Coronary artery (tissue), 2 donors: ENCODE measurements around the gene AVPR1B.

Source experiments
- DNase-seq: peaks from one replicate; pipeline ENCODE4 v3.0.0-alpha.2; 2017; ENCODE audit warnings: low spot score
- H3K27ac ChIP-seq, 2 donors: fragments of 200-600 bp; sonication (generic); one replicate each; pipeline ENCODE4 v1.5.1; 2016 to 2019
- H3K4me3 ChIP-seq: fragments of 200-600 bp; sonication (generic); 2 replicates; pipeline ENCODE4 v1.5.1; 2016; ENCODE audit warnings: mild to moderate bottlenecking, moderate library complexity
- TF ChIP-seq, protein P1 (sequence below): fragments of 200-600 bp; sonication (generic); IDR thresholded peaks from one replicate; pipeline ENCODE4 v1.5.1; 2019; ENCODE audit warnings: antibody characterized with exemption

Gene AVPR1B

DNA sequence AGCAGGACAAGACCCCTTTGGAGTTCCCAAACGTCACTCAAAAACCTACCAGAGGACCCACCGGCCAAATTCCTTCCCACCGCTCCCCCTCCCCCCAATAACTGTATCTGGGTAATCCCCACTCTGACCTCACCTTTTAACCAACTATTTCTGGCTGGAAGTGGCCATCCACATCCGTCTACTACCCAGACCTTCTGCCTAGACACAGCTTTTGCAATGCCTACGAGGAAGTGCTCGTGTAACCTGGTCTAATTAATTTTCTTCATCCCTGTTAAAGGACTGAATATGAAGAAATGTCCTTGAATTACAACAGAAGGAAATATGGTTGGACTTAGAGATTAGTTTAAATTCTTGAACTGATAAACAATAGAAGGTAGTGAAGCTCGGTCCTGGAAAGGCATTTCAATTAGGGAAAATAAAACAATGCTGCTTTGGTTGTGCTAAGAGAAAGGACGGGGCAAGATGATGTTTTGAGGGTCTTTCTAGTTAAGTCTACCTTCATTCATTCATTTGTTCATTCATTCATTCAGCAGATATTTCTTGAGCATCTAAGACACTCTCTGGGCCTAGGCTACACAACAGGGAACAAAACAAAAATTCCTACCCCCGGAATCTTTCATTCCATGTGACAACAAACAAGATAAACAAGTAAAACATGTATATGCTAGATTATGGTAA, 18.8 kb downstream of the AVPR1B start:
- TF ChIP-seq, protein P1, sequence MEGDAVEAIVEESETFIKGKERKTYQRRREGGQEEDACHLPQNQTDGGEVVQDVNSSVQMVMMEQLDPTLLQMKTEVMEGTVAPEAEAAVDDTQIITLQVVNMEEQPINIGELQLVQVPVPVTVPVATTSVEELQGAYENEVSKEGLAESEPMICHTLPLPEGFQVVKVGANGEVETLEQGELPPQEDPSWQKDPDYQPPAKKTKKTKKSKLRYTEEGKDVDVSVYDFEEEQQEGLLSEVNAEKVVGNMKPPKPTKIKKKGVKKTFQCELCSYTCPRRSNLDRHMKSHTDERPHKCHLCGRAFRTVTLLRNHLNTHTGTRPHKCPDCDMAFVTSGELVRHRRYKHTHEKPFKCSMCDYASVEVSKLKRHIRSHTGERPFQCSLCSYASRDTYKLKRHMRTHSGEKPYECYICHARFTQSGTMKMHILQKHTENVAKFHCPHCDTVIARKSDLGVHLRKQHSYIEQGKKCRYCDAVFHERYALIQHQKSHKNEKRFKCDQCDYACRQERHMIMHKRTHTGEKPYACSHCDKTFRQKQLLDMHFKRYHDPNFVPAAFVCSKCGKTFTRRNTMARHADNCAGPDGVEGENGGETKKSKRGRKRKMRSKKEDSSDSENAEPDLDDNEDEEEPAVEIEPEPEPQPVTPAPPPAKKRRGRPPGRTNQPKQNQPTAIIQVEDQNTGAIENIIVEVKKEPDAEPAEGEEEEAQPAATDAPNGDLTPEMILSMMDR = no peak
- Histone ChIP-seq H3K4me3 (no peak overlapping the region), H3K27ac (no peak overlapping the region)
- DNase-seq = no peak

DNA sequence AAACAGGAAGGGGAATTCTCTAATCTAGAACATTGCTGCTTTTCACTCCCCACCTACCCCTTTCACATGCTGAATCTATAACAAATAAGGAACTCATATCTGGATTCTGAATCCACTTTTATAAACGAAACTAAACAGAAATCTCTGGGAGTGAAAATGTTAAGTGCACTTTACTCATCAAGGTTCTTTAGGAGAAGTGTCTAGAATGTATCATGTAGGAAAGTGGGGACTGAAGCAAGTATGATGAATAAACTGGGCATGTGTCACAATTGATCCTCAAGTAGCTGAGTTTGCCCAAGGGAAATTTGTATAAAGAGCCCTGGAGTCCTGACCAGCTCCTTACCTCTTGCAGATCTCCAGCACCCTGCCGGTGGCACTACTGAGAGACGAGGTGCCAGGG, 19.8 kb downstream of the AVPR1B start:
- no peak overlapping the region for H3K27ac ChIP-seq
- no peak for DNase-seq
- TF ChIP-seq, protein P1 = no peak
- no peak overlapping the region for H3K4me3 ChIP-seq

DNA sequence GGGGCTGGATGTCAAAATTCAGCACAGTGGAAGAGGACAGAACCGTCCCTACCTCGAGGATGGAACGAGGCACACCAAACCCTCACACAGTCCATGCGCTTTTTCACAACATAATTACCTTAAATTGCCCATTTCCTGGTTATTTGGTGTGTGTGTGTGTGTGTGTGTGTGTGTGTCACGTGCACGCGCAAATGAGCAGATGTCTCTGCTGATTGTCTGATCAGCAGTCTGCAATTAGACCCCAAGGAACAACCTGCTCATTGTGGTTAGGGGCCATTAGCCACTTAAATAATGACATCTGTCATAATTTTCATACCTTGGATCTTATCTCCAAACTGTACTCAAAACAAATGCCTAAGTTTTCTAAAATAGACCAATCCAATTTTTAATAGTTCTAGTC, 23.2 kb downstream of the AVPR1B start:
- DNase-seq = no peak
- no peak overlapping the region for H3K4me3 ChIP-seq
- TF ChIP-seq, protein P1 = no peak
- H3K27ac ChIP-seq = no peak overlapping the region

DNA sequence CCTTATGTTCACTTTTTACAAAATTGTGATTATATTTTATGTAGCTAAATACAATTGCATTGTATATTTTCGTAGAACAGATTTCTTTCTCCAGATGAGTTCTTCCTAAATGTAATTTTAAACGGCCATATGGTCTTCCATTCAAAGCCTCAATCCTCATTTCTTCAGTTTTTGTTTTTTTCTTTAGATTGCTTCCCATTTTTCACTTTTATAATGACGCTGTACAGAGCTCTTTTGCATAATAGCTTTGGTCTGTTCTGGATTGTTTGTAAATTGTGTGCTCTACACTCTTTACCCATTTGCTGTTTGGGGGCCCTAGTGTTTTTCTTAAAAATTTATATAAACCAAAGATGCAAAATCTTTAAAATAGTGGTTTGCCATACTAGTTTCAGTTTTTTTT, 27.8 kb downstream of the AVPR1B start:
- no peak overlapping the region for H3K4me3 ChIP-seq
- DNase-seq = no peak
- TF ChIP-seq, protein P1 = no peak
- H3K27ac ChIP-seq = no peak overlapping the region

DNA sequence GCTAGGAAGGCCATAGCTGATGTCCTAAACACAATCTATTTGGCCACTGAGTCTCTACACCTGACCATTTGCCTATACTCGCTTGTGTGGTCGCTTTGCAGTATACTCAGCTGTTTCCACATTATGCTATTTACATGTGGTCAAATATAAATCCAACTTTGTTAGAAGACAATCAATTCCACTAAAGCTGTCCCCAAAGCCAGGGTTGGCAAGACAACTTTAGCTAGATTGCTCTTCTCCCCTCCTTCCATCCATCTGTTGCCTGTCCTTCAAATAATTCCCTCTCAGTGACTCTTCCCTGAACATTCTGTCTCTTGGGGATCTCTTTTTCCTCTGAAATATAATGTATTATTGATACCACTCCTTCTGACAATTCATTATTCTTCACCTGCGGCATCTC, 30.1 kb downstream of the AVPR1B start:
- DNase-seq = no peak
- Histone ChIP-seq H3K27ac (no peak overlapping the region), H3K4me3 (no peak overlapping the region)
- TF ChIP-seq, protein P1 = no peak

DNA sequence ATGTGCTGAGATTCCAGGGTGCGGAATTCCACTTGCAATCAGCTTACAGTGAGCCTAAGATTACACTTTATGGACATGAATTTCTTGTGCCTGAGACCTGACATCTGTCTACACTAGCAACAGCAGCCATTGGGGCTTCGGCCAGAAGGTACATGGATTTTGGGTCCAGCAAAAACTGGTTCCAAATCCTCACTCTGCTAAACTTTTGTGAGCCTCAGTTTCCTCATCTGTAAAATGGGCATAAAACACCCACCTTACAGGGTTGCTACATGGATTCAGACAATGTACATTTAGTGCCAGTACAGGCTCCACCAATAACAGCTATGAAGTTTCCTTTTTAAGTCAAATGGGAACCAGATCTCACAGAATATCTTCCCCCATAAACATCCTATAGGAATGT, 33.4 kb downstream of the AVPR1B start:
- TF ChIP-seq, protein P1 = no peak
- Histone ChIP-seq H3K27ac (no peak overlapping the region), H3K4me3 (no peak overlapping the region)
- DNase-seq = no peak

DNA sequence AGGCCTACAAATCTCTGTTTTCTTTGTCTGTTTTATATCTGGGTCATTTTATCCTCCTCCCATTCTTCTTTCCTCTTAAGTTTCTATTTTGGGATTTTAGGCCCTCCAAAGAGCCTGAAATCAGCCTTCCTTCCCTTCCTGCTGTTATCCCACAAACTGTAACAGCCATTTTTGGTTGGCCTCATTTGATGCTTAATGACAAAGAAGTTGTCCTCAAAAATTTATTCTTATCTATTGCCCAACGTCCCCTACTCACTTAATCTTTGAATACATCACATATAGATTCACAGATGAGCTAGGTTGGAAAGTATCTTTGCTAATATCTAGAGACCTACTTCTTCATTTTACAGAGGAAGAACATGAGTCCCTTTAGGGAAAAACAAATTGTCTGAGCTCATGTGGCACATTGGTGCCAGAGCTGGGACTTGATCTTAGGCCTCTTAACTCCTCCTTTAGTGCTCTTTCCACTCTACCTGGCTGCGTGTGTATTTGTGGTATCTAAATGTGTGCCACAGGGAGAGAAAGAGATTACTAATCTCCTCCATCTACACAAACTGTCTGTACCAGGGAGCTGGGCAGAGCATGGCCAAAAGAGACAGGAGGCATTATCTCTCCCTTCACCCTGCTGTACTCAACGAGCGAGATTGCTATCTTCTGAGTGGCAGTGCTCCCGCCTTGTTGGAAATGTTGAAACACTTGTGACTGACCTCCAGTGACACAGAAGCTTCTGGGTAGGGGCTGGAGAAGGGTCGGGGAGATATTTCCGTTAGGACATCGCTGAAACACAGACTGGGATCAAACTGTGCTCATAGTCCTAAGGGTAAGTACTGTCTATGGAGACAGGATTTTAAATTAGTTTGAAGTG, 34.1 kb downstream of the AVPR1B start:
- Histone ChIP-seq H3K4me3 (no peak overlapping the region), H3K27ac (no peak overlapping the region)
- TF ChIP-seq, protein P1 = no peak
- no peak for DNase-seq
